A673 (cell line): Measurements from ENCODE around the gene ETV4. TPM values are rescaled to one million over a fixed set of nuclear protein-coding genes. Genes with fewer than 3 reads are reported as not detected.
"Not testable (repeated sequence)": the region's sequence is repeated elsewhere in the genome, so short reads cannot be mapped to it uniquely, and the experiment has no call there.

ENCODE experiments used
- BruUV-seq: library from RNA; stranded (reverse); fragments of 400-500 nt; replicated peaks from 2 replicates; lab custom pipeline; 2021; lab: Mats Ljungman, UMichigan
- CTCF ChIA-PET: fragments of 300-600 bp; sonication (Branson Sonifier 250); formaldehyde crosslinking; loops from one replicate; lab custom pipeline; 2022; ENCODE audit warnings: antibody characterized with exemption; lab: Charles Lee
- POLR2A ChIA-PET: fragments of 300-600 bp; sonication (Branson Sonifier 250); formaldehyde crosslinking; loops from one replicate; lab custom pipeline; 2022; ENCODE audit warnings: antibody characterized with exemption; ENCODE audit not compliant: low non-redundant PET; lab: Charles Lee
- DNase-seq: peaks from one replicate; pipeline ENCODE4 v3.0.0-alpha.2; 2015; ENCODE audit warnings: low spot score
- H3K27ac ChIP-seq: fragments of 200-600 bp; sonication (generic); 2 replicates; pipeline ENCODE4 v1.5.1; 2016; ENCODE audit warnings: mixed run types, low read depth, mild to moderate bottlenecking, mixed read lengths, antibody characterized with exemption, low read length; ENCODE audit not compliant: poor library complexity, severe bottlenecking
- H3K27me3 ChIP-seq: fragments of 200-600 bp; sonication (generic); replicated peaks from 2 replicates; pipeline ENCODE4 v1.6.1; 2017; ENCODE audit warnings: mixed run types, low read depth, mild to moderate bottlenecking, mixed read lengths, antibody characterized with exemption, low read length; ENCODE audit not compliant: insufficient read depth, poor library complexity
- H3K36me3 ChIP-seq: fragments of 200-600 bp; sonication (generic); 2 replicates; pipeline ENCODE4 v1.6.1; 2016; ENCODE audit warnings: mixed run types, mild to moderate bottlenecking, mixed read lengths, antibody characterized with exemption, low read length; ENCODE audit not compliant: insufficient read depth, poor library complexity, severe bottlenecking
- H3K4me1 ChIP-seq: fragments of 200-600 bp; sonication (generic); 2 replicates; pipeline ENCODE4 v1.6.1; 2017; ENCODE audit warnings: mixed run types, mild to moderate bottlenecking, mixed read lengths, antibody characterized with exemption, low read length; ENCODE audit not compliant: insufficient read depth, poor library complexity, severe bottlenecking
- H3K4me3 ChIP-seq: fragments of 200-600 bp; sonication (generic); 2 replicates; pipeline ENCODE4 v1.5.1; 2016; ENCODE audit warnings: low read depth, mixed run types, mild to moderate bottlenecking, mixed read lengths, low read length; ENCODE audit not compliant: poor library complexity, severe bottlenecking
- H3K9me3 ChIP-seq: fragments of 200-600 bp; sonication (generic); 2 replicates; pipeline ENCODE4 v1.6.1; 2016; ENCODE audit warnings: mixed run types, low read depth, mild to moderate bottlenecking, mixed read lengths, antibody characterized with exemption, low read length; ENCODE audit not compliant: poor library complexity, severe bottlenecking
- EZH2 ChIP-seq: fragments of 200-600 bp; sonication (generic); IDR thresholded peaks from 2 replicates; pipeline ENCODE4 v1.6.1; 2017; ENCODE audit warnings: borderline replicate concordance, low read depth, mild to moderate bottlenecking, mixed read lengths, antibody characterized with exemption, low read length; ENCODE audit not compliant: poor library complexity, severe bottlenecking
- intact Hi-C: fragments of 100-400 bp; cut with micrococcal nuclease; formaldehyde crosslinking; loops from one replicate; pipeline ENCODE4 v1.10.0; 2022; ENCODE audit not compliant: unreplicated experiment
- total RNA-seq: library from RNA; stranded (reverse); gene quantifications from 2 replicates; pipeline ENCODE4 v1.2.3, GENCODE V29; 2021
- TF ChIP-seq, protein P1 (sequence below): fragments of 300-800, 200-600 bp; sonication (generic); conservative IDR thresholded peaks from 2 replicates; pipeline ENCODE4 v1.5.1; 2017; ENCODE audit warnings: low read depth, mild to moderate bottlenecking, antibody characterized with exemption, low read length, moderate library complexity, mixed read lengths

ETV4 gene
- total RNA-seq, 1 experiment from 2014 or later, result 31.2 TPM

DNA sequence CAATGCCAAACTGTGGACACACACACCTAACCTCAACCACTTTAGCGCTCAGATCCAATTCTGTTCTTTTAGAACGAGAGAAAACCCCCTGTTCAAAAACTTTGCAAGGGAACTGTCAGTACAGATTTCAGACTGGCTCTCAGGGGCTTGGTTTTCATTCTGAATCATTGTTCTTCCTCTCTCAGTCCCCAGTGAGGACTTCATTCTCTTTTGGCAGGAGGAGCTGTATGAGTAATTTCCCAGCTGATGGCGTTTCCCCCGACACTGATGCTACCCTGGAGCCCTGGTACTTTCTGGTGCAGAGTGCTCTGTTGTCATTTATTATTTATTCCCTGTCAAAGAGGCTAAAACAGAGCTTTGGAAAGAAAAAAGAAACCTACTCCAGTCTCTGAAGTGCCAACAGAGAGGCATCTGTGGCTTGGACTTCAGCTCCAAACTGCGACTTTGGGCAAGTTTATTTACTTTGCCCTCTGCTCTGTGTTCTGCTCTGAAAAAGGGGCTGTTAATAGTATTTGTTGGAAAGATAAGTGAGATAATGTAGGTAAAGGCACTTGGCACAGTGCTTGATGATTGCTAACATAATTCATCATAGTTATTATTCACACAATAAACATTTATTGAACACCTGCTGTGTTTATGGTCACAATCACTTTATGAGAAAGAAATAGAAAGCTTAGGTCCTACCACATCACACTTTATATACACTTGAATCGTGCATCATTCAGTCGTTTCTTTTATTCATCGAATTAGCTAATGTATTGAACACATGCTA is 28.3 kb downstream of the ETV4 start:
- no TSS peak for BruUV-seq
- H3K4me3 ChIP-seq, result no peak overlapping the region
- no peak for DNase-seq
- no peaks in the 10 kb centered on the region for H3K4me1 ChIP-seq
- intact Hi-C loops, result no loop called here
- ChIA-PET POLR2A (no interaction called here), CTCF (no interaction called here)
- H3K27me3 ChIP-seq, result no peaks in the 10 kb centered on the region
- no peaks in the 10 kb centered on the region for H3K9me3 ChIP-seq
- H3K27ac ChIP-seq, result no peak overlapping the region
- TF ChIP-seq, protein P1, sequence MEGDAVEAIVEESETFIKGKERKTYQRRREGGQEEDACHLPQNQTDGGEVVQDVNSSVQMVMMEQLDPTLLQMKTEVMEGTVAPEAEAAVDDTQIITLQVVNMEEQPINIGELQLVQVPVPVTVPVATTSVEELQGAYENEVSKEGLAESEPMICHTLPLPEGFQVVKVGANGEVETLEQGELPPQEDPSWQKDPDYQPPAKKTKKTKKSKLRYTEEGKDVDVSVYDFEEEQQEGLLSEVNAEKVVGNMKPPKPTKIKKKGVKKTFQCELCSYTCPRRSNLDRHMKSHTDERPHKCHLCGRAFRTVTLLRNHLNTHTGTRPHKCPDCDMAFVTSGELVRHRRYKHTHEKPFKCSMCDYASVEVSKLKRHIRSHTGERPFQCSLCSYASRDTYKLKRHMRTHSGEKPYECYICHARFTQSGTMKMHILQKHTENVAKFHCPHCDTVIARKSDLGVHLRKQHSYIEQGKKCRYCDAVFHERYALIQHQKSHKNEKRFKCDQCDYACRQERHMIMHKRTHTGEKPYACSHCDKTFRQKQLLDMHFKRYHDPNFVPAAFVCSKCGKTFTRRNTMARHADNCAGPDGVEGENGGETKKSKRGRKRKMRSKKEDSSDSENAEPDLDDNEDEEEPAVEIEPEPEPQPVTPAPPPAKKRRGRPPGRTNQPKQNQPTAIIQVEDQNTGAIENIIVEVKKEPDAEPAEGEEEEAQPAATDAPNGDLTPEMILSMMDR, result no peak
- no peak for TF ChIP-seq EZH2
- H3K36me3 ChIP-seq, result peaks cover 20% of the 10 kb centered on the region

DNA sequence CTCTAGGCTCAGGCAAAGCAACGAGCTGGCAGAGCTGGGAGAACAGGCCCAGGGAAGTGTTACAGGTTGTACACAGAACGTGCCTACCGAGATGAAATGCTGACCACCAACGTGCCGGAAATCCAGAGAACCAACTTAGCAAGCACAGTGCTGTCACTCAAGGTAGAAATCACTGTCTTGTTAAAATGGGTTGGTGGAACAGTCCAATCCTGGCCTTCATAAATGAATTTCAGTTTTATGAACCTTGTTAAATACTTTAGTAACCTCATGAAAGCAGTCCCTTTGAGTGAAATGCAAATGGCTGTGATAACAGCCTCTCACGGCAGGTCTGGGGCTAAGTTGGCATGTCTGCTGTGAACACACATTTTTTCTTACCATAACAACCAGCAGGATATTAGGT is 29.0 kb downstream of the ETV4 start:
- intact Hi-C loops, result no loop called here
- BruUV-seq, result no TSS peak
- H3K27me3 ChIP-seq, result no peaks in the 10 kb centered on the region
- H3K36me3 ChIP-seq, result peaks cover 19% of the 10 kb centered on the region
- TF ChIP-seq, protein P1, result no peak
- no peak for TF ChIP-seq EZH2
- H3K4me3 ChIP-seq, result no peak overlapping the region
- no peaks in the 10 kb centered on the region for H3K4me1 ChIP-seq
- H3K27ac ChIP-seq, result no peak overlapping the region
- DNase-seq, result no peak
- H3K9me3 ChIP-seq, result no peaks in the 10 kb centered on the region
- ChIA-PET POLR2A (no interaction called here), CTCF (no interaction called here)

DNA sequence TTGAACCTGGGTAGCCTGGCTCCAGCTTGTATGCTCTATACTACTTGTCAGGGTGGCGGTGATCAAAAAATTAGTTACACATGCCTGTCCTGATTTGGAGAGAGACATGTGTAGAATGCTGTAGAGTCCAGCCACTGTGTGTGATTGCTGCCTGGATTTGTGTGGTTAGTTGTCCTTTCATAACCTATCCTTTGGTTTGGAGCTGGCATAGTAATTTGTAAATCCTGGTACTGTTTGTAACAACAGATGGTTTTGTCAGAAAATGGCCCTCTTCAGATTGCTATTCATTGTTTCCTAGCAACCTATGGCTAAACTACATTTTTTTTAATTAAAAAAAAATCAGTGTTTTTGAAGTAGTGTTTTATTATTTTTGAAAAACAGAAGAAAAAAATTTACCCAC is 30.5 kb downstream of the ETV4 start:
- DNase-seq, result no peak
- Histone ChIP-seq H3K27me3 (no peaks in the 10 kb centered on the region), H3K36me3 (peaks cover 8% of the 10 kb centered on the region), H3K4me3 (no peak overlapping the region), H3K27ac (no peak overlapping the region), H3K9me3 (no peaks in the 10 kb centered on the region), H3K4me1 (no peaks in the 10 kb centered on the region)
- no peak for TF ChIP-seq EZH2
- TF ChIP-seq, protein P1, result no peak
- ChIA-PET POLR2A (no interaction called here), CTCF (no interaction called here)
- intact Hi-C loops, result no loop called here
- BruUV-seq, result no TSS peak

DNA sequence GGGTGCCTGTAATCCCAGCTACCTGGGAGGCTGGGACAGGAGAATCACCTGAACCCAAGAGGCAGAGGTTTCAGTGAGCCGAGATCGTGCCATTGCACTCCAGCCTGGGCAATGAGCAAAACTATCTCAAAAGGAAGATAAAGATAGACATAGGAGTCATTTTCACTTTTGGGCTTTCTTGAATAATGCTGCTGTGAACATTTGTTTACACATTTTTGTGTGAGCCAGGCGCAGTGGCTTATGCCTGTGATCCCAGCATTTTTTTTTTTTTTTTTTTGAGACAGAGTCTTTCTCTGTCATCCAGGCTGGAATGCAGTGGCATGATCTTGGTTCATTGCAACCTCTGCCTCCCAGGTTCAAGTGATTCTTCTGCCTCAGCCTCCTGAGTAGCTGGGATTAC is 34.9 kb downstream of the ETV4 start:
- not testable (repeated sequence) for H3K36me3 ChIP-seq, BruUV-seq

DNA sequence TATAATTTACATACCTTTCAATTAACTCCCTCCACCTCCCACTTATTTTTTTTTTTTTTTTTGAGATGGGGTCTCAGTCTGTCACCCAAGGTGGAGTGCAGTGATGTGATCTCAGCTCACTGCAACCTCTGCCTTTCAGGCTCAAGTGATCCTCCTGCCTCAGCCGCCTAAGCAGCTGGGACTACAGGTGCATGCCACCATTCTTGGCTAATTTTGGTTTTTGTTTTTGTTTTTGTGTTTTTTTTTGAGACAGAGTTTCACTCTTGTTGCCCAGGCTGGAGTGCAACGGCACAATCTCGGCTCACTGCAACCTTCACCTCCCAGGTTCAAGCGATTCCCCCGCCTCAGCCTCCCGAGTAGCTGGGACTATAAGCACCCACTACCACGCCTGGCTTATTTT is 36.7 kb downstream of the ETV4 start:
- BruUV-seq, H3K9me3 ChIP-seq, H3K27ac ChIP-seq, H3K4me3 ChIP-seq, H3K4me1 ChIP-seq, DNase-seq, CTCF ChIA-PET, H3K36me3 ChIP-seq, intact Hi-C loops, H3K27me3 ChIP-seq, POLR2A ChIA-PET: not testable (repeated sequence)

More for the DNA sequence above, 34.9 kb downstream of the ETV4 start:
- CTCF ChIA-PET, result interaction anchor here (0.8 kb wide), 1 partner anchor 289 kb away, joined by 3 read pairs; no protein-coding TSS in a partner anchor
- DNase-seq, H3K4me3 ChIP-seq, H3K27me3 ChIP-seq, H3K9me3 ChIP-seq, POLR2A ChIA-PET, intact Hi-C loops, H3K4me1 ChIP-seq, H3K27ac ChIP-seq: not testable (repeated sequence)
